ENCODE data around the gene DNAJC5.
"Not testable (repeated sequence)": the region's sequence is repeated elsewhere in the genome, so short reads cannot be mapped to it uniquely, and the experiment has no call there.

Gene DNAJC5

GRCh38 chr20:63958471-63958870 lies 63.5 kb downstream of the DNAJC5 start:
- Histone ChIP-seq H3K36me3 (peaks cover 10% of the 10 kb centered on the region), H3K9me3 (no peaks in the 10 kb centered on the region)
- TF ChIP-seq CTCF (IDR thresholded peaks at IDR 0.05) = no peak

GRCh38 chr20:63958964-63959698 lies 64.2 kb downstream of the DNAJC5 start:
- Histone ChIP-seq H3K27me3 (peaks cover 7% of the 10 kb centered on the region), H3K4me3 (ENCODE audit: low read depth in 1 of 2, low read length in 1 of 2) (no peak overlapping the region), H3K27ac (no peak overlapping the region), H3K4me1 (ENCODE audit: control insufficient read depth in 1 of 2, insufficient read depth in 1 of 2, low read depth in 1 of 2, low read length in 1 of 2) (peaks cover 30 to 32% of the 10 kb centered on the region in 2 experiments), H3K9me3 (no peaks in the 10 kb centered on the region), H3K36me3 (peaks cover 14% of the 10 kb centered on the region)
- TF ChIP-seq CTCF (IDR thresholded peaks at IDR 0.05) = no peak

More at GRCh38 chr20:63958471-63958870, 63.5 kb downstream of the DNAJC5 start:
- Histone ChIP-seq H3K4me1 (ENCODE audit: control insufficient read depth in 1 of 2, insufficient read depth in 1 of 2, low read depth in 1 of 2, low read length in 1 of 2) (peaks cover 36 to 39% of the 10 kb centered on the region in 2 experiments), H3K27me3 (peaks cover 7% of the 10 kb centered on the region), H3K27ac (no peak overlapping the region), H3K4me3 (ENCODE audit: low read depth in 1 of 2, low read length in 1 of 2) (no peak overlapping the region)

GRCh38 chr20:63959699-63960075 lies 64.8 kb downstream of the DNAJC5 start:
- Histone ChIP-seq H3K36me3 (peaks cover 14% of the 10 kb centered on the region), H3K27ac (no peak overlapping the region), H3K4me3 (ENCODE audit: low read depth in 1 of 2, low read length in 1 of 2) (no peak overlapping the region), H3K4me1 (ENCODE audit: control insufficient read depth in 1 of 2, insufficient read depth in 1 of 2, low read depth in 1 of 2, low read length in 1 of 2) (peaks cover 25 to 27% of the 10 kb centered on the region in 2 experiments), H3K27me3 (peaks cover 7% of the 10 kb centered on the region), H3K9me3 (no peaks in the 10 kb centered on the region)
- no peak for TF ChIP-seq CTCF (IDR thresholded peaks at IDR 0.05)

- H3K27ac ChIP-seq; H3K9me3 ChIP-seq; H3K4me3 ChIP-seq (ENCODE audit: low read depth in 1 of 2, low read length in 1 of 2); H3K27me3 ChIP-seq: not testable (repeated sequence)
- Histone ChIP-seq H3K4me1 (ENCODE audit: control insufficient read depth in 1 of 2, insufficient read depth in 1 of 2, low read depth in 1 of 2, low read length in 1 of 2) (peaks cover 12 to 14% of the 10 kb centered on the region in 2 experiments), H3K36me3 (peaks cover 14% of the 10 kb centered on the region)
Observed at GRCh38 chr20:63960654-63961621, 66.0 kb downstream of the DNAJC5 start.

DNA sequence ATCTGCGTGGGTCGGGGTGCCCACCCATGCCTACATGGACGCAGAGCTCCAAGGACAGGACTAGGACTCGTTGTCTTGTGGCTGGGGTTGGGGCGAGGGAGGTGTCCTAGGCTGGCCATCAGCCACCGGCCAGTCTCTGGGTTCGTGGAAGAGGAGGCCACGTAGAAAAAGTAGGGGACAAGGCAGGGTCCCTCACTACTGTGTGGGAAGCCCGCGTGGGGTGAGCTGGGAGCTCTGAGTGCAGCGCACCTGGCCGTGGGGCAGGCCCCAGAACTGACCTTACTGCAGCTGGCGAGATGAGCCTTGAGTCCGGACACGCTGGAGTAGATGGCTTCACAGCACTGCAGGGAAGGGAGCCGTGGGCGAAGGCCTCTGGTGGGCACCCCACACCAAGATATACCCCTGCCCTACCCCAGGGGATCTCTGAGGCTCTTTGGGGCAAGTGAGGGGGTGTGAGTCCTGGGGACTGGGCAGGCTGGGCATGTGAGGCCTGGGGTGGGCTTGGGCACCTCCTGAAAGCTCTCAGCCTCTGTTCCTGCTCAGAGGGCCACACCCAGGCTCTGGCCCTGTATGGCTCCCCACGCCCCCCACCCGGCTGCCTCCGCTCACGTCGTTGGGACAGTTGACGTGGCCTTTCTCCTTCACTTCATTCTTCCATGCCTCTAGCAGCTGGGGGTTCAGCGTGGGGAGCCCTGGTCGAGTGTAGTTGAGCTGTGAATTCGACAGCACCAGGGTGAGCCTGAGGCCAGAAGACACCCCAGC lies 66.9 kb downstream of the DNAJC5 start:
- Histone ChIP-seq H3K4me1 (ENCODE audit: control insufficient read depth in 1 of 2, insufficient read depth in 1 of 2, low read depth in 1 of 2, low read length in 1 of 2) (peaks cover 5 to 7% of the 10 kb centered on the region in 2 experiments), H3K4me3 (ENCODE audit: low read depth in 1 of 2, low read length in 1 of 2) (no peak overlapping the region), H3K27me3 (peaks cover 7% of the 10 kb centered on the region), H3K9me3 (no peaks in the 10 kb centered on the region), H3K36me3 (peaks cover 14% of the 10 kb centered on the region), H3K27ac (no peak overlapping the region)
- TF ChIP-seq CTCF (IDR thresholded peaks at IDR 0.05) = no peak
